Colon (tissue), 2 donors: ENCODE results near the gene RDH16.
"Not testable (repeated sequence)": the region's sequence is repeated elsewhere in the genome, so short reads cannot be mapped to it uniquely, and the experiment has no call there.

Source experiments
- FAIRE-seq: peaks from 2 replicates; lab custom pipeline; 2012; peaks lifted over from hg19 to GRCh38; lab: Jason Lieb, UNC
- donor health status: control.
- donor health status: control.

Gene RDH16

GRCh38 chr12:56954057-56954957 lies 3.1 kb downstream of the RDH16 start:
- FAIRE-seq = no peak

GRCh38 chr12:56953314-56953713 lies 4.1 kb downstream of the RDH16 start:
- FAIRE-seq = no peak

GRCh38 chr12:56951582-56952339 lies 5.6 kb downstream of the RDH16 start:
- no peak for FAIRE-seq

- no peak for FAIRE-seq
Measured at GRCh38 chr12:56948881-56949280, 8.5 kb downstream of the RDH16 start.

- no peak for FAIRE-seq
Measured at GRCh38 chr12:56948457-56948777, 9.0 kb downstream of the RDH16 start.

GRCh38 chr12:56947633-56948456 lies 9.6 kb downstream of the RDH16 start:
- FAIRE-seq = no peak

- FAIRE-seq = no peak
Measured at GRCh38 chr12:56943878-56944277, 13.5 kb downstream of the RDH16 start.

GRCh38 chr12:56943374-56943773 lies 14.0 kb downstream of the RDH16 start:
- FAIRE-seq = not testable (repeated sequence)

- no peak for FAIRE-seq
Measured at GRCh38 chr12:56941299-56942017, 15.9 kb downstream of the RDH16 start.

GRCh38 chr12:56940942-56941298 lies 16.5 kb downstream of the RDH16 start:
- FAIRE-seq = not testable (repeated sequence)

- no peak for FAIRE-seq
Measured at GRCh38 chr12:56935752-56936151, 21.7 kb downstream of the RDH16 start.

GRCh38 chr12:56935157-56935556 lies 22.3 kb downstream of the RDH16 start:
- FAIRE-seq = no peak

- no peak for FAIRE-seq
Measured at GRCh38 chr12:56933826-56934625, 23.4 kb downstream of the RDH16 start, which contains the start of gene SDR9C7. Gene SDR9C7, minus strand, starts transcription at chr12:56934408. Its CDS starts 147 bp downstream, at chr12:56934261.

GRCh38 chr12:56932867-56933266 lies 24.5 kb downstream of the RDH16 start:
- FAIRE-seq = no peak

- no peak for FAIRE-seq
Measured at GRCh38 chr12:56932146-56932545, 25.3 kb downstream of the RDH16 start.

GRCh38 chr12:56931474-56931978 lies 25.9 kb downstream of the RDH16 start:
- FAIRE-seq = no peak

- FAIRE-seq = no peak
Measured at GRCh38 chr12:56930241-56930640, 27.2 kb downstream of the RDH16 start.

GRCh38 chr12:56929780-56930179 lies 27.6 kb downstream of the RDH16 start:
- FAIRE-seq = no peak

- FAIRE-seq = no peak
Measured at GRCh38 chr12:56928262-56928661, 29.1 kb downstream of the RDH16 start.

- no peak for FAIRE-seq
Measured at GRCh38 chr12:56927281-56927680, 30.1 kb downstream of the RDH16 start.

- FAIRE-seq = no peak
Measured at GRCh38 chr12:56922031-56922430, 35.4 kb downstream of the RDH16 start.
